GM10248 (cell line): Measurements from ENCODE around the gene MEIOB.

ENCODE experiments used
- CTCF ChIA-PET: fragments of 300-600 bp; sonication (Branson Sonifier 250); formaldehyde crosslinking; extraction: SDS; loops from one replicate; lab custom pipeline; 2021; ENCODE audit warnings: antibody characterized with exemption; lab: Yijun Ruan, JAX
- POLR2A ChIA-PET: fragments of 350-650 bp; sonication (Branson Sonifier 250); formaldehyde crosslinking; extraction: SDS; loops from one replicate; lab custom pipeline; 2020; ENCODE audit warnings: antibody characterized with exemption; lab: Yijun Ruan, JAX
- DNase-seq: peaks from one replicate; pipeline ENCODE4 v3.0.0; 2012; ENCODE audit errors: extremely low spot score
- CTCF ChIP-seq: IDR thresholded peaks from 2 replicates; pipeline ENCODE4 v1.5.1; 2012; ENCODE audit warnings: mild to moderate bottlenecking, low read depth; ENCODE audit errors: extremely low read depth, missing control alignments, control extremely low read depth

MEIOB gene

GRCh38 chr16:1787056-1787321 lies 85.0 kb downstream of the MEIOB start:
- no peak for DNase-seq
- no peak for TF ChIP-seq CTCF
- CTCF ChIA-PET = no interaction called here
- POLR2A ChIA-PET = no interaction called here

- TF ChIP-seq CTCF = no peak
- CTCF ChIA-PET = no interaction called here
- POLR2A ChIA-PET = no interaction called here
- DNase-seq = no peak
Measured at GRCh38 chr16:1786242-1787055, 85.5 kb downstream of the MEIOB start.

GRCh38 chr16:1785846-1786170 lies 86.2 kb downstream of the MEIOB start:
- no peak for TF ChIP-seq CTCF
- POLR2A ChIA-PET = no interaction called here
- CTCF ChIA-PET = no interaction called here
- DNase-seq = no peak

GRCh38 chr16:1784977-1785845 lies 86.8 kb downstream of the MEIOB start:
- POLR2A ChIA-PET = no interaction called here
- no peak for DNase-seq
- CTCF ChIA-PET = interaction anchor here (0.7 kb wide), 1 partner anchor 11 kb away, joined by 3 read pairs; no protein-coding TSS in a partner anchor

More at GRCh38 chr16:1784977-1785845, 86.8 kb downstream of the MEIOB start:
- TF ChIP-seq CTCF = no peak
